ENCODE measurements around the gene MTUS2.

- TF ChIP-seq CTCF (IDR thresholded peaks at IDR 0.05 in 8 of 11, conservative IDR thresholded peaks at IDR 0.05 in 3 of 11) (no peak), POLR2A (IDR thresholded peaks at IDR 0.05) (no peak), POLR2AphosphoS5 (IDR thresholded peaks at IDR 0.05) (no peak)
Observed at GRCh38 chr13:29493796-29494195, 673.7 kb downstream of the MTUS2 start.
